K562 (cell line): Measurements from ENCODE around the gene ORMDL2.

Source experiments
- ELF2 ChIP-seq: fragments of 250-450 bp; sonication (Bioruptor Pico); IDR thresholded peaks from 2 replicates; pipeline ENCODE4 v1.5.0; 2021; ENCODE audit warnings: mild to moderate bottlenecking
- ELK1 ChIP-seq: sonication (generic); formaldehyde crosslinking; IDR thresholded peaks from 2 replicates; pipeline ENCODE4 v1.8.1; 2022; ENCODE audit warnings: missing genetic modification reagents
- POLR2A ChIP-seq: fragments of 450-650 bp; conservative IDR thresholded peaks from 2 replicates; pipeline ENCODE4 v1.6.1; 2016
- ZEB2 ChIP-seq: fragments of 450-650 bp; IDR thresholded peaks from 2 replicates; pipeline ENCODE4 v1.6.1; 2016

- TF ChIP-seq ELF2 (no peak), POLR2A (no peak), ELK1 (CRISPR knock-in tag) (no peak), ZEB2 (no peak)
These were observed 46.1 kb upstream of the ORMDL2 start for GRCh38 chr12:55771736-55772135.
